Spleen (tissue), 7 donors: ENCODE results near the gene MCTP1.

Source experiments
- POLR2A ChIP-seq, 3 donors: fragments of 450-650 bp; IDR thresholded peaks; one replicate each; pipeline ENCODE4 v1.5.1; 2017; ENCODE audit warnings: antibody characterized with exemption in 3 of 3, mild to moderate bottlenecking in 1 of 3
- POLR2AphosphoS5 ChIP-seq, 3 donors: sonication (generic); formaldehyde crosslinking; IDR thresholded peaks; one replicate each; pipeline ENCODE4 v1.5.1; 2017; ENCODE audit warnings: antibody characterized with exemption in 3 of 3
- TF ChIP-seq, protein P1 (sequence below), 11 experiments: fragments of 200-600 bp in 7 of 11; fragments of 450-650 bp in 4 of 11; sonication (generic) in 4 of 11; IDR thresholded peaks in 8 of 11; conservative IDR thresholded peaks in 3 of 11; 1 replicate in 7 of 11; 2 replicates in 4 of 11; pipeline versions ENCODE4 v1.4.0 to v1.8.0; 2016 to 2021; ENCODE audit warnings: antibody characterized with exemption in 11 of 11, inconsistent platforms in 4 of 11, mild to moderate bottlenecking in 1 of 11
- donor health status: DM: no; HTN: no; CAD: no; lungs with moderate emphysema.
- donor health status: DM: no; HTN: no; CAD: no.
- donor health status: DM: no; HTN: no; CAD: no.

- TF ChIP-seq, protein P1, sequence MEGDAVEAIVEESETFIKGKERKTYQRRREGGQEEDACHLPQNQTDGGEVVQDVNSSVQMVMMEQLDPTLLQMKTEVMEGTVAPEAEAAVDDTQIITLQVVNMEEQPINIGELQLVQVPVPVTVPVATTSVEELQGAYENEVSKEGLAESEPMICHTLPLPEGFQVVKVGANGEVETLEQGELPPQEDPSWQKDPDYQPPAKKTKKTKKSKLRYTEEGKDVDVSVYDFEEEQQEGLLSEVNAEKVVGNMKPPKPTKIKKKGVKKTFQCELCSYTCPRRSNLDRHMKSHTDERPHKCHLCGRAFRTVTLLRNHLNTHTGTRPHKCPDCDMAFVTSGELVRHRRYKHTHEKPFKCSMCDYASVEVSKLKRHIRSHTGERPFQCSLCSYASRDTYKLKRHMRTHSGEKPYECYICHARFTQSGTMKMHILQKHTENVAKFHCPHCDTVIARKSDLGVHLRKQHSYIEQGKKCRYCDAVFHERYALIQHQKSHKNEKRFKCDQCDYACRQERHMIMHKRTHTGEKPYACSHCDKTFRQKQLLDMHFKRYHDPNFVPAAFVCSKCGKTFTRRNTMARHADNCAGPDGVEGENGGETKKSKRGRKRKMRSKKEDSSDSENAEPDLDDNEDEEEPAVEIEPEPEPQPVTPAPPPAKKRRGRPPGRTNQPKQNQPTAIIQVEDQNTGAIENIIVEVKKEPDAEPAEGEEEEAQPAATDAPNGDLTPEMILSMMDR (IDR thresholded peaks at IDR 0.05 in 8 of 11, conservative IDR thresholded peaks at IDR 0.05 in 3 of 11): no peak
- TF ChIP-seq POLR2A (IDR thresholded peaks at IDR 0.05) (no peak), POLR2AphosphoS5 (IDR thresholded peaks at IDR 0.05) (no peak)
Observed at GRCh38 chr5:94750681-94751080, 534.2 kb downstream of the MCTP1 start.
